Tibial nerve (tissue), 4 donors: ENCODE data around the gene RAPH1. TPM values are rescaled to one million over a fixed set of nuclear protein-coding genes. Genes with fewer than 3 reads are reported as not detected.

Experiments
- DNase-seq, 2 donors: peaks; one replicate each; pipeline ENCODE4 v3.0.0-alpha.2; 2019; ENCODE audit warnings: low spot score in 2 of 2
- H3K27ac ChIP-seq, 4 donors: fragments of 200-600 bp; sonication (generic) in 3 of 4; one replicate each; pipeline ENCODE4 v1.5.1; 2017 to 2019; ENCODE audit warnings: mild to moderate bottlenecking in 1 of 4
- H3K27me3 ChIP-seq, 2 donors: fragments of 200-600 bp; sonication (generic) in 1 of 2; one replicate each; pipeline versions ENCODE4 v1.5.1 to v1.6.0; 2017 to 2019
- H3K36me3 ChIP-seq, 3 donors: fragments of 200-600 bp; sonication (generic); one replicate each; pipeline ENCODE4 v1.5.1; 2018 to 2019
- H3K4me1 ChIP-seq, 4 donors: fragments of 200-600 bp; sonication (generic) in 3 of 4; one replicate each; pipeline ENCODE4 v1.5.1; 2017 to 2019
- H3K4me3 ChIP-seq, 4 donors: fragments of 200-600 bp; sonication (generic) in 3 of 4; one replicate each; pipeline ENCODE4 v1.5.1; 2017 to 2019; ENCODE audit warnings: mild to moderate bottlenecking in 1 of 4, moderate library complexity in 1 of 4
- H3K9me3 ChIP-seq, 4 donors: fragments of 200-600 bp; sonication (generic) in 3 of 4; one replicate each; pipeline ENCODE4 v1.5.1; 2017 to 2019
- CTCF ChIP-seq, 5 experiments: fragments of 200-600 bp in 3 of 5; fragments of 450-650 bp in 2 of 5; sonication (generic) in 3 of 5; IDR thresholded peaks; one replicate each; pipeline ENCODE4 v1.5.1; 2016 to 2019; ENCODE audit warnings: antibody characterized with exemption in 5 of 5, mild to moderate bottlenecking in 3 of 5, moderate library complexity in 2 of 5
- EP300 ChIP-seq, 2 donors: sonication (generic); formaldehyde crosslinking; IDR thresholded peaks; one replicate each; pipeline ENCODE4 v1.6.1; 2017; ENCODE audit warnings: antibody characterized with exemption in 2 of 2, mild to moderate bottlenecking in 1 of 2
- POLR2A ChIP-seq, 2 donors: fragments of 450-650 bp; IDR thresholded peaks; one replicate each; pipeline ENCODE4 v1.6.1; 2017; ENCODE audit warnings: antibody characterized with exemption in 2 of 2, mild to moderate bottlenecking in 2 of 2, moderate library complexity in 2 of 2
- WGBS, 2 donors: methylation state at CpG; one replicate each; pipeline ENCODE4 v1.1.5; 2018; 5-methylcytosine and 5-hydroxymethylcytosine counted together
- total RNA-seq, 4 donors: library from RNA; depleted of rRNA; stranded (reverse); fragments of >200 nt; gene quantifications; one replicate each; pipeline ENCODE4 v1.1.0, GENCODE V29; 2016

RAPH1 gene
- total RNA-seq, 4 donors from 2014 or later: 35.4 to 60.0 (median 44.4) TPM

GRCh38 chr2:203562268-203562667, 27.2 kb upstream of the RAPH1 start:
- Histone ChIP-seq H3K36me3 (no peaks in the 10 kb centered on the region), H3K4me3 (no peak overlapping the region), H3K27ac (no peak overlapping the region), H3K4me1 (no peaks in the 10 kb centered on the region), H3K27me3 (no peaks in the 10 kb centered on the region), H3K9me3 (no peaks in the 10 kb centered on the region)
- WGBS, 2 donors: 72 to 78% methylated on average over 2 of the region's 2 CpGs
- DNase-seq: no peak
- no peak for TF ChIP-seq POLR2A (IDR thresholded peaks at IDR 0.05)

- Histone ChIP-seq H3K4me3 (no peak overlapping the region), H3K4me1 (no peaks in the 10 kb centered on the region), H3K36me3 (no peaks in the 10 kb centered on the region), H3K27ac (no peak overlapping the region), H3K27me3 (no peaks in the 10 kb centered on the region), H3K9me3 (no peaks in the 10 kb centered on the region)
- no peak for DNase-seq
- 46 to 97% methylated on average over 1 of the region's 1 CpG for whole genome bisulfite sequencing, 2 donors
- no peak for TF ChIP-seq EP300 (IDR thresholded peaks at IDR 0.05)
- no peak for TF ChIP-seq POLR2A (IDR thresholded peaks at IDR 0.05)
- TF ChIP-seq CTCF (IDR thresholded peaks at IDR 0.05): no peak
Observed at GRCh38 chr2:203559641-203560040, 24.5 kb upstream of the RAPH1 start.

DNA sequence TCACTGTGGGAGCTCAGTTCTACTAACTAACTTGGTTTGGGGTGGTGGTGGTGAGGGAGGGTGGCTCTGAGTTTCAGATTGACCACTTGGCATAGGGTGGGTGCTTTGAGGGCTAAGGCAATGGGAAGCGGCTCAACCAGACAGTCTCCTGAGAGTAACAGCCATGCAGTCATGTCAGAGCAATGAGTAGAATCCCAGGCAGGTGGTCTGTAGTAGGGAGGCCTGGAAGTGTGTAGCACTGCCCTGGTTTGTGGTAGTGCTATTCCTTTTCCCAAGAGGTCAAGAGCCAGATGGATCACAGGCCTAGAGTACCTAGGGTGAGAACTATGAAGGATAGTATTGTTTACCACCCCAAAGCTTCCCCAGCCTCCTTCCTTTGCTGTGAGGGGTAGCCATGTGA, 18.7 kb upstream of the RAPH1 start:
- TF ChIP-seq CTCF (IDR thresholded peaks at IDR 0.05): no peak
- TF ChIP-seq EP300 (IDR thresholded peaks at IDR 0.05): no peak
- no peak for TF ChIP-seq POLR2A (IDR thresholded peaks at IDR 0.05)
- H3K27me3 ChIP-seq: no peaks in the 10 kb centered on the region
- H3K4me3 ChIP-seq: no peak overlapping the region
- no peaks in the 10 kb centered on the region for H3K36me3 ChIP-seq
- no peak for DNase-seq
- H3K9me3 ChIP-seq: no peaks in the 10 kb centered on the region
- no peak overlapping the region for H3K27ac ChIP-seq
- WGBS, 2 donors: 71 to 91% methylated on average over 1 of the region's 1 CpG
- no peaks in the 10 kb centered on the region for H3K4me1 ChIP-seq

GRCh38 chr2:203551778-203552177, 16.7 kb upstream of the RAPH1 start:
- no peaks in the 10 kb centered on the region for H3K9me3 ChIP-seq
- WGBS, 2 donors: 69 to 73% methylated on average over 3 of the region's 3 CpGs
- peak in 1 of 2 donors; percentile 22 for DNase-seq
- no peaks in the 10 kb centered on the region for H3K36me3 ChIP-seq
- no peak overlapping the region for H3K4me3 ChIP-seq
- no peak overlapping the region for H3K27ac ChIP-seq
- no peaks in the 10 kb centered on the region for H3K27me3 ChIP-seq
- TF ChIP-seq EP300 (IDR thresholded peaks at IDR 0.05): no peak
- TF ChIP-seq CTCF (IDR thresholded peaks at IDR 0.05): no peak
- TF ChIP-seq POLR2A (IDR thresholded peaks at IDR 0.05): no peak
- no peaks in the 10 kb centered on the region for H3K4me1 ChIP-seq

- DNase-seq: no peak
- Histone ChIP-seq H3K36me3 (no peaks in the 10 kb centered on the region), H3K4me1 (no peaks in the 10 kb centered on the region), H3K4me3 (no peak overlapping the region), H3K27me3 (no peaks in the 10 kb centered on the region), H3K27ac (no peak overlapping the region), H3K9me3 (no peaks in the 10 kb centered on the region)
- peak in 1 of 2 donors; percentile 31 for TF ChIP-seq EP300 (IDR thresholded peaks at IDR 0.05)
- no peak for TF ChIP-seq POLR2A (IDR thresholded peaks at IDR 0.05)
- WGBS, 2 donors: 81% methylated on average over 2 of the region's 2 CpGs
Observed at GRCh38 chr2:203550266-203550665, 15.2 kb upstream of the RAPH1 start.

GRCh38 chr2:203549406-203549805, 14.3 kb upstream of the RAPH1 start:
- H3K27me3 ChIP-seq: no peaks in the 10 kb centered on the region
- DNase-seq: no peak
- no peak overlapping the region for H3K4me3 ChIP-seq
- no peak overlapping the region for H3K27ac ChIP-seq
- H3K36me3 ChIP-seq: no peaks in the 10 kb centered on the region
- TF ChIP-seq EP300 (IDR thresholded peaks at IDR 0.05) (no peak), CTCF (IDR thresholded peaks at IDR 0.05) (no peak), POLR2A (IDR thresholded peaks at IDR 0.05) (no peak)
- H3K4me1 ChIP-seq: no peaks in the 10 kb centered on the region
- no peaks in the 10 kb centered on the region for H3K9me3 ChIP-seq
